Activated CD4-positive, alpha-beta T cell treated with anti-CD3 and anti-CD28 coated beads for 48 hours (primary cell): ENCODE results near the gene MORF4L1.
A peak's percentile ranks its signal among the peaks of the same experiment; 100 is the strongest.
"Not testable (repeated sequence)": the region's sequence is repeated elsewhere in the genome, so short reads cannot be mapped to it uniquely, and the experiment has no call there.

Experiments used
- DNase-seq: peaks from one replicate; pipeline ENCODE4 v3.0.0-alpha.2; 2020

The MORF4L1 gene

DNA sequence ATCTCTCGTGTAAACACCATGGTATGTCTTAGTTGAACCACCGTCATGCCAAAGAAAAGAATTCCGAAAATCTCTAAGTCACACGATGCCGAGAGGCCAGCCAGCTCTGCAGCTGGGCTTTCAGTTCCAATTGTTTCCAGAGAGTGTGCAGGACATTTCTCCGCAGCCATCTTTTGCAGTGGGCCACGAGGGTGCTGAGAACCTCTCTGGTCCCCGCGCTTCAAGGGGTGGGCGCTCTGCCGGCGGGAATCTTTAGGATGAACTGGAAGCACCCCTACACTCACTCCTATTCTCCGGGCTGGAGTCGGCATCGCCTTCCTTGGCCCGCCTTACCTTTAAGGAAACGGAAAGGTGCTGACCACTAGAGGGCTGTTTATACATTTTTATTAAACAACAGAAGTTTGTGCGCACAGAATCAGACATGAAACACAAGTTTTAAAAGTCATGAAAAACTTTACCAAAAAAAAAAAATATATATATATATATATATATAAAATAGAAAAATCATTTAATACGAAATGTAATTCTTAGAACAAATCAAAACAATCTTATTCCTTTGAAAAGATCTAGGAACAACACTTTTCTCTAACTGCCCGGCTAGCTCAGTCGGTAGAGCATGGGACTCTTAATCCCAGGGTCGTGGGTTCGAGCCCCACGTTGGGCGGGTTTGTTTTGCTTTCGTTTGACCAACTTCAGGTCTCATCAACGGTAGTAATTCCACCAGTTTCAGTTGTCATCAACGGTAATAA is 12.5 kb upstream of the MORF4L1 start:
- DNase-seq = peak; percentile 89

DNA sequence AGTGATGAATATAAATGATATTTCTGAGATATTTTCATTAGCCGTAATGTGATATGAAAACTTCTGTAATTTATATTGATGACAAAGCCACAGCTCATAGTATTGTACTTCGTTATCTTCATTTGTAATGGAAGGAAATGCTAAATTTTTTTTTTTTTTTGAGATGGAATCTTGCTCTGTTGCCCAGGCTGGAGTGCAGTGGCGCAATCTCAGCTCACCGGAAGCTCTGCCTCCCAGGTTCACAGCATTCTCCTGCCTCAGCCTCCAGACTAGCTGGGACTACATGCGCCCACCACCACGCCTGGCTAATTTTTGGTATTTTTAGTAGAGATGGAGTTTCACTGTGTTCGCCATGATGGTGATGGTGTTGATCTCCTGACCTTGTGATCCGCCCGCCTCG is 7.1 kb upstream of the MORF4L1 start:
- DNase-seq = not testable (repeated sequence)

DNA sequence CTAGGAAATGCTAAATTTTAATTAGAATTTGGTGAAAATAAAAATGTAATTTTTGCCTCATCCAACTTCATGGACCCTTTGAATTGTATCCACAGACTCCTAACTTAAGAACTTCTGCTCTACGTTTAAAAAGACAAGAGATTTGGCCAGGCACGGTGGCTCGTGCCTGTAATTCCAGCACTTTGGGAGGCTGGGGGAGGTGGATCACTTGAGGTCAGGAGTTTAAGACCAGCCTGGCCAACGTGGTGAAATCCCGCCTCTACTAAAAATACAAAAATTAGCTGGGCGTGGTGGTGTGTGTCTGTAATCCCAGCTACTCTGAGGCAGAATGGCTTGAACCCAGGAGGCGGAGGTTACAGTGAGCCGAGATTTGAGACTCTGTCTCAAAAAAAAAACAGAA is 6.7 kb upstream of the MORF4L1 start:
- DNase-seq = not testable (repeated sequence)

DNA sequence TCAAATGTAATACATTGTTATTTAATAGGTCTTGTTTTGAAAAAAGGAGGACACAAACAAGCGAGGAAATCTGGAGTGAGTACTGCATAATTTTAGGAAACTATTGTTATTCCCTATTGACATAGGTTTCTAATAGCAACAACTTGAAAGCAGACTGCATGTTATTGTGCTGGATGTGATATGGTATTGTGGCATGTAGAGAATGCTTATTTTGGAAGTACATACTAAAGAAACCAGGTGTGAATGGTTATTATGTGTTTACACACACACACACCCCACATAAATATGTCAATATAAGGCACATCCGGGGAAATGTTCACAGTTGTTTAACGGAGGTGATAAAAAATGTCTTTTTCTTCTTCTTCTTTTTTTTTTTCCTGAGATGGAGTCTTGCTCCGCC is 5.9 kb upstream of the MORF4L1 start:
- DNase-seq = no peak

DNA sequence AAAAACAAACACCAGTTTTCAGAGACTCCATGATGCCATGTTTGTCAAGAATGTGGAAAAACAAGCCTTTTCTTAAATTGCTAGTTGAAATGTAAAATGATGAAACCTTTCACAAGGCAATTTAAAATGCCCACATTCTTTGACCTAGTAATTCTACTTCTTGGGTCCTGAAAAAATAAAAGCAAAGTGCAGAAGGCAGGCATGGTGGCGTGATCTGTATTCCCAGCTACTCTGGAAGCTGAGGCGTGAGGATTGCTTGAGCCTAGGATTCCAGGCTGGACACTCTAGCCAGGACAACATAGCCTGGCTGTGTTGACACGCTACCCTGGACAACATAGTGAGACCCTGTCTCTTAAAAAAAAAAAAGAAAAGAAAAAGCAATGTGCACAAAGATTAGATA is 4.3 kb upstream of the MORF4L1 start:
- no peak for DNase-seq

DNA sequence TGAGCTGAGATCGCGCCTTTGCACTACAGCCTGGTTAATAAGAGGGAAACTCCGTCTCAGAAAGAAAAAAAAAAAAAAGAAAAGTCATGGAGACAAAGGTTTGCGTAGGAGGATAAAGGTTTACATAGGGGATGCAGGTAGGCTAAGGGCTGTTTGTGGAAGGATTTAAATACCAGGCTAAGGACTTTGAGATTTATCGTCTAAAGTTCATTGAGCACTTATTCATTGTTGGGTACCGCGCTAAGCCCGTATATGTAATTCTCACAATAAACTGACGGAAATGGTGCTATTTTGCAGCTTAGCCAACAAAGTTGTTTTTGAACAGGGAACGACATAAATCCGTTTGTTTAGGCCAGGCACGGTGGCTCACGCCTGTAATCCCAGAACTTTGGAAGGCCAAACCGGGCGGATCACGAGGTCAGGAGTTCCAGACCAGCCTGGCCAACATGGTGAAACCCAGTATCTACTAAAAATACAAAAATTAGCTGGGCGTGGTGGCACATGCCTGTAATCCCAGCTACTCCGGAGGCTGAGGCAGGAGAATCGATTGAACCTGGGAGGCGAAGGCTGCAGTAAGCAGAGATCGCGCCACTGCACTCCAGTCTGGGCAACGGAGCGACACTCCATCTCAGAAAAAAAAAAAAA is 1.1 kb upstream of the MORF4L1 start:
- not testable (repeated sequence) for DNase-seq

DNA sequence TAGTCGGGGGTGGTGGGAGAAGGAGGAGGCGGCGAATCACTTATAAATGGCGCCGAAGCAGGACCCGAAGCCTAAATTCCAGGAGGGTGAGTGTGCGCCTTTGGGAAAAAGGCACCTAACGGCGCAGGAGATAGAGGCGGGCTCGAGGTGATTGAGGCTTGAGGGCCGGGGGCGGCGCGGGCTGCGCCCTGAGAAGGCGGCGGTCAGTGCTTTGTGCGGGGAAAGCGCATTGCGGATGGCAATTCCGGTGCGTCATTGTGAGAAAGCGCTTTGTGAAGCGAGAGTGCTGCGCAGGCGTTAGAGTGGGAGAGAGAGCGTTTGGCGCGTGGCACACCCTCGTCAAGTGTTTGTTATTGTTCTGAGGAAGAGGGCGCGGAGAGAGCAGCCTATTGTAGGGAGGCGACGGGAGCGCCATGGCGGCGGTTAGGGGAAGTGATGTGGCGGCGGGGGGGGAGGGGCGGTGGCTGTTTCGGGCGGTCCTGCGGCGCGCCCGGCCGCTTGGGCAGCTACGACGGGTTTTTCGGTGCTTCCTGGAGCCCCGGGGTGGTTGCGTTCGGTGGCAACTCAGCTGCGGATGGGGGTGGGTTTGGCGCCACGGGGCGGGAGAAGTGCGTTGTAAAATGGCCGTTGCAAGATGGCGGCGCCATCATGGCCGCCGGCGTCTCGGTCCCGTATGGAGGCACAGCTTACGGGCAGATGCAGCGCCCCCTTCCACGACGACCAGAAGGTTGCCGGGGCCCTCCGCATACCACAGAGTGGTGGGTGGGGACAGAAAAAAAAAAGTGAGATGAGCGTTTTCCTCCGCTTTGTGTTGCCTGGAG is 492 bp downstream of the MORF4L1 start:
- peak; percentile 94 for DNase-seq

DNA sequence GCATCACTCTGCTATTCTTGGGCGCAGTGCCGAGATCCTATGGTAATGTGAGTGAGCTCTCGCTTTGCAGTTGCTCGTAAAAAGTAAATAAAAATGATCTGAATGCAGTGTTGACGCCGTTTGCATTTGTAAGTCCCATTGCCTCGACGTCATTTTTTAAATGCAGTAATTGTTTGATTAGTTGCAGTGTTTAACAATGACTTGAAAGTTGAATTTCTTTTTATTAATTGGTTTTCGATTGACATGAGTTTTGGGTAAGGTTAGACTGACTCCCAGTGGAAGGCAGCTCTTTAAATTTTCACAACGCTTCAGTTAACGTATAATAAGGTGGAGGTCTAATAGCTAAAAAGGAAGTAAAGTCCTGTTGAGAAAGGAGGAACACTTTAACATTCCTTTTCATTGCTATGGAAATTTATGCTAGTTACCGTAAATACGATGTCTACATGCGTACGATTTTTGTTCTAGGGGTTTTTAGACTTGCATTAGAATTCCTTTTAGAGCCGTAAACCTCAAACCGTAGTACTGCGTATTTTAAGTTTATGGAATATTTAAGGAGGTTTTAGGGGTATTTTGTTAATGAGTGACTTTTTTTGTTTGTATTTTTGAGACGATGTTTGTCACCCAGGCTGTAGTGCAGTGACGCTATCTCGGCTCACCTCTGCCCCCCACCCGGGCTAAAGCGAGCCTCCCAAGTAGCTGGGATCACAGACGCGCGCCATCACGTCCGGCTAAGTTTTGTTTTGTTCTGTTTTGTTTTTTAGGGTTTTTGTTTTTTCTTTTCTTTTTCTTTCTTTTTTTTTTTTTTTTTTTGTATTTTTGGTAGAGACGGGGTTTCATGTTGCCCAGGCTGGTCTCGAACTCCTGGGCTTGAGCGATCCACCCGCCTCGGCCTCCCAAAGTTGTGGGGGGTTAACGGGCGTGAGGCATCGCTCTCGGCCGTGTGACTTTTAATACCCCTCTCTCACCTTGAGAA is 1.4 kb downstream of the MORF4L1 start:
- peak; percentile 50 for DNase-seq

DNA sequence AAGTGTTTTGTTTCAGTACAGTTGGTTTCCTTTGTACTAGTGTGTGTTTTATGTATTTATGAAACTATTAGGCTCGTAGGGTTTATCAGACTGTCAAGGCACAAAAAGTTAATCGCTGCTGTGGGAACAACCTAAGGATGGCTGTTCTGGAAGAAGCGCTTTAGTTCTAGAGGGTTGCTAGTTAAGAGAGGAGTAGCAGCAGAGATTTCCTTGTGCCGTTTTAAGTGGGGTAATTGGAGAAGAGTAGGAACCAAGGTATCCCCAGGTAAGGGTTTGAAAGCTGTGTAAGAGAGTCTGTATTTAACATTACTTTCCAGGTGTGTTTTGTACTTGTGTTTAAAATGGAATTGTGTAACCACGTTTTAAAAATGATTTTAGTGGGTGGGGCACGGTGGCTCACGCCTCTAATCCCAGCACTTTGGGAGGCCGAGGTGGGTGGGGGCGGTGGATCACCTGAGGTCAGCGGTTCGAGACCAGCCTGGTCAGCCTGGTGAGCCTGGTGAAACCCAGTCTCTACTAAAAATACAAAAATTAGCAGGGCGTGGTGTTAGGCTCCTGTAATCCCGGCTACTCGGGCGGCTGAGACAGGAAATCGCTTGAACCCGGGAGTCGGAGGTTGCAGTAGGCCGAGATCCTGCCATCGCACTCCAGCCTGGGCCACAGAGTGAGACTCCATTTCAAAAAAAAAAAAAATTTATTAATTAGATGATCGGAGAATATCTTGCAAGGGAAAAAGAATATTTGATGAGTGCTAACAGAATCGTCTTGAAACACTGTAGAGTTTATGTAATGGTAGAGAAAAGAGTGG is 2.6 kb downstream of the MORF4L1 start:
- peak; percentile 24 for DNase-seq

DNA sequence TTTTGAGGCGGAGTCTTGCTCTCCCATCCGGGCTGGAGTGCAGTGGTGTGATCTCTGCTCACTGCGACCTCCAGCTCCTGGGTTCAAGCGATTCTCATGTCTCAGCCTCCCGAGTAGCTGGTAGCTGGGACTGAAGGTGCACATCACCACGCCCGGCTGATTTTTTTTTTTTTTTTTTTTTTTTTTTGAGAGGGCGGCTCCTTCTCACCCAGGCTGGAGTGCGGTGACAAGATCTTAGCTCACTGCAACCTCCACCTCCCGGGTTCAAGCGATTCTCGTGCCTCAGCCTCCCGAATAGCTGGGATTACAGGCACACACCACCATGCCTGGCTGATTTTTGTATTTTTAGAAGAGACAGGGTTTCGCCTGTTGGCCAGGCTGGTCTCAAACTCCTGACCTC is 4.3 kb downstream of the MORF4L1 start:
- not testable (repeated sequence) for DNase-seq

DNA sequence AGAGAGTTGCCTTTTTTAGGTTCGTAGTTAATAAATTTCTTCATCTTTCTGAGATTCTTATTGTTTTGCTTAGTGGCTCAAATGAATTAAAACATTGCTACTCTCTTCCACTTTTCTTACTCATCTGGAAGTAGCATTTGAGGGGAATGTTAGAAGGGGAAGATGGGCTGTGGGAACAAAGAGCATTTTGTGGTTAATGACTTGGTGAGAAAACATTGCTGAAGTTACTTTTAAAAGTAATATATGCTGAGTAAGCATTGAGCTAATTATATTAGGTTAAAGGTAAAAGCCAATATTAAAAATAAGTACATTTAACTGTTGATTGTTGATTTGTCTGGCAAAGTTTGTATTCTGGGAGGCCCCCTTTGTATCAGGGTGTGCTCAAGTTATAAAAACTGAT is 5.7 kb downstream of the MORF4L1 start:
- DNase-seq = no peak

DNA sequence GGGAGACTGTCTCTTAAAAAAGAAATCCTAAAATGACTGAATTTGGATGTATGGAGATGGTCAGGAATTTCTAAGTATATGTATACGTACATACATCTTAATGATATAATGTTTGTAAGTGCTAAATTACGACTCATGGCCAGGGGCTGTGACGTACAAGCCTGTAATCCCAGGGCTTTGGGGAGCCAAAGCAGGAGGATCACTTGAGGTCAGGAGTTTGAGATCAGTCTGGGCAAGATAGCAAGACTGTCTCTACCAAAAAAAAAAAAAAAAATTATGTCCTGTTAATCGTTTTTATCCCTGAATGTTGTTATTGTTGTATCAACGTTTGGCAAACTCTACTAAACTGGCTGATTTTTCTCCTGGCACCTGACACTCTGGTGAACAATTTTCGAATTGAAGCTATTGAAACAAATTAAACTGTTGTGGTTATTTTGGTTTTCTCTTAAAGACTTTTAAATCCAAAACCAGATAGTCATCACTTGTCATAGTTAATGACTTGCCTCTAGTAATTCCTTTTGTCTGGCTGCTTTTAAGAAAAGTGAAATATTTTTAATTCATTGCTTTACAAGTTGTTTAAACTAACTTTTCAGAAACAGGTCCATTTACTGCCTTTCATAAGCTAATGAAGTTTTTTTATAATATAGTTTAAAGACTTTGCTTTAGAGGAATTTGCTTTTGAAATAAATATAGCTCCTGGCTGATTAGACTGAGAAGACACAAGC is 7.0 kb downstream of the MORF4L1 start:
- DNase-seq = no peak

DNA sequence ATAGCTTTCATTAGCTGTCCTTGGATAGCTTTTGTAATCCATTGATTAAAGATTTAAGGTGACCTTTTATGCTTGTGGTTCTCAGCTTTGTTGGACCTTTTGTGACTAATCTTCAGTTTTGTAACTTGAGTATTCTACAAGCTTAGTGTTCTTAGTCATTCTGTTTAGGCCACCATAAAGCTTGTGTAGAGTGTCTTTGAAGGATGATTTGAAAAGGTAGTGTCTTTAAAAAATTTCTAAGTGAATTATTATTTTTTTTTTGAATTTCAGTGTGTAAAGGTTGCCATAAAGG is 7.5 kb downstream of the MORF4L1 start:
- no peak for DNase-seq

DNA sequence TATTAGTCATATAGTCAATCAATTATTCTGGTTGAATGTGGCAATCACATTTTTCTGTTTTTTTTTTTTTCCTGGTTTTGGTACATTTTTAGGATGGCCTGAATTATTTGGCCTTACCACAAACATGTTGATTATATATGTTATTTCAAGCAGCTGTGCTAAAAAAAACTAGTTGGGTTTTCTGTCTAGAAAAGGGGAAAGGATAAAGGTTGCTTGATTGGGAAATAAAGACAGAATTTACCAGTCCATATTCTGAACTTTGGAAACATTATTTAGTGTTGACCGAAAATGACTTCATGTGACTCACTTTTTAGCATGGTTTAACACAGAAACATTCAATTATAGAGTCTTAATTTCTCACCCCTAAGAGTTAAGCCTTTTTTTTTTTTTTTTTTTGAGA is 8.1 kb downstream of the MORF4L1 start:
- no peak for DNase-seq

DNA sequence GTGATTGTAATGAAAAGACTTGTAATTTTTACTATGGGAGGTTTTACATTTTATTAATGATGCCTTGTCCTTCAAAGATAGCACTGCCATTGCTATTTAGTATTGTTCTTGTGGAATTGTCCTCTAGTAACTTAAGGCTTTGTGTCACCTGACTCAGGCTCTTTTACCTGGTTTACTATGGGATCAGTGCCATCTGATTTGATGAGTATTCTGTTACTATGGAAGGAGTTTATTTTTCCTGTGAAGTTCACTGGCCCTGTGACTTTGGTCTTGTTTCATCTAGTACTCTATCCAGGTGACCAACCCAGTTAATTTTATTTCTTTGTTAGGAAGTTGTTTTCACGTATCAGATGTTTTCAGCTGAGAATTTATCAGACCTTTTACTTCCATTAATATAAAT is 9.0 kb downstream of the MORF4L1 start:
- DNase-seq = no peak

DNA sequence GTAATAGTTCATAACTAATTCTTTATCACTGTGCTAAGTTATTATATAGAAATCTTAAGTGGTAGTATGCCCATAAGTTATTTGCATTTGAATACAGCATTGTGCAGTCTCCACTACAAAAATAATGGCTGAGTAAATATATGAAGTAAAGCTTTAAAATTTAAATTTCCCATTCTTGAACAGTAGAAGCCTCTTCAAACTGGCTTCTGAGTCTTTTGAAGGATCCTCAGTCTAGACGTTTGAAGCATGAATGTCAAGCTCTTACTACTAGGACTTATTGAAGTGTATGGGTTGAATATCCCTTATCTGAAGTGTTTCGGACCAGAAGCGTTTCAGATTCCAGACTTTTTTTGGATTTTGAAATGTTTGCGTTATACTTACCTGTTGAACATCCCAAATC is 16.3 kb downstream of the MORF4L1 start:
- DNase-seq = no peak

DNA sequence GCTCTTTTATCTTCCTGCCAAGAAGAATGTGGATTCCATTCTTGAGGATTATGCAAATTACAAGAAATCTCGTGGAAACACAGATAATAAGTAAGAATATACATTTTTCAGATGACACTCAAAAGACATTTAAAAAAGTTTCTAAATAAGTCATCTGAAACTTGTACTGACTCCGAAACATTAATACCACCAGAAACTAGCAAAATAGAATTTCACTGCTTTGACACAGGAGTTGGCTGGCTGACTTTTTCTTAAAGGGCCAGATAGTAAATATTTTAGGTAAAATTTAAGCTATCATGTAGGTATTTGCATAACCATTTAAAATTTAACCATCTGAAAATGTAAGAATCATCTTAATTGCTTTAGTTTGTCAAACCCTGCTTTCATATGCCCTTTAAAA is 20.8 kb downstream of the MORF4L1 start:
- DNase-seq = no peak

DNA sequence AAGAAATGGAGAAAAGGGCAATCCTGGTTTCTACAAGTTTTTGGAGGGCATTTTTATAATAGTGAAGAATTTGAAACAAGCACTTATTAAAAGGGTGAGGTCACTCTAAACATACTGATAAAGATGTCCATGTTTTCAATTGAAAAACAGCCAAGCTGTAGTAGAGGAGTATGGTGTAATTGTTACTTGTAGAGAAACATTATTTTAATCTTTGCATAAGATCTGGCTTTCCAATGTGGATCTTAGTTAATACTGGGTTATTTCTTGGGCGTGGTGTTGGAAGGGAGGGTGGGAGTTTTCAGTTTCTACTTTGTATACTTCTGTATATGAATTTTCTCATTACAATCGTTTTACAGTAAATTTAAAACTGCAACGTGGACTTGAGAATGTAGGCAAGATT is 22.8 kb downstream of the MORF4L1 start:
- DNase-seq = no peak

DNA sequence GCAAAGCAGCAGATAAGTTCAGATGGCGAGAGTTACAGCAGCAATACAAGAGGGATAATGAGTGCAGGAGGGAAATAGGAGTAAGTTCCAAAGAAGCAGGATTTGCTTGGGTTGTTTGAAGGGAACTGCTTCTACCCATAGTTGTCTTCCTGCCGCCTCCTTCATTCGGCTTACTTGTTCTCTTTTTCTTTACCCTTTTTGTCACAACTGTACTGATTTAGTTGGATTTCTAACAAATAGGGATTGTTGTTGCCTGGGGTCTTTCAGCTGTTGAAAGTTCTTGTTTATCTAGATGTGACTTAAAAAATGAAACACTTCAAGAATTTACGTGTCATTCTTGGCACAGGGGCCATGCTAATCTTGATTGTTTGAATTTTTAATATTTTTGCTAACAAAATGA is 25.9 kb downstream of the MORF4L1 start:
- no peak for DNase-seq

DNA sequence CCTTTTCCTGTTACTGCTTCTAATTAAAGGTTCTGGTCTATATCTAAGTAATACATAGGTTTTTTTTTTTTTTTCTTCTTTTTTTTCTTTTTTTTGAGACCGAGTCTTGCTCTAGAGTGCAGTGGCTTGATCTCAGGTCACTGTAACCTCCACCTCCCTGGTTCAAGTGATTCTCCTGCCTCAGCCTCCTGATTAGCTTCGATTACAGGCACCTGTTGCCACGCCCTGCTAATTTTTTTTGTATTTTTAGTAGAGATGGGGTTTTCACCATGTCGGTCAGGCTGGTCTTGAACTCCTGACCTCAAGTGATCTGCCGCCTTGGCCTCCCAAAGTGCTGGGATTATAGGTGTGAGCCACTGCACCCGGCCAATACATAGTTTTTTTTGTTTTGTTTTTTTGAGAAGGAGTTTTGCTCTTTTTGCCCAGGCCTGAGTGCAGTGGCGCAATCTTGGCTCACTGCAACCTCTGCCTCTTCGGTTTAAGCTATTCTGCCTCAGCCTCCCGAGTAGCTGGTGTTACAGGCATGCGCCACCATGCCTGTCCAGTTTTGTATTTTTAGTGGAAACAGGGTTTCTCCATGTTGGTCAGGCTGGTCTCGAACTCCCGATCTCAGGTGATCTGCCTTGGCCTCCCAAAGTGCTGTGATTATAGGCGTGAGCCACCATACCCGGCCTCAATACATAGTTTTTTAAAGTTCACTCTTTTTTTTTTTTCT is 28.3 kb downstream of the MORF4L1 start:
- DNase-seq = not testable (repeated sequence)
